ENCODE results near the gene CFAP99.

Gene CFAP99

DNA sequence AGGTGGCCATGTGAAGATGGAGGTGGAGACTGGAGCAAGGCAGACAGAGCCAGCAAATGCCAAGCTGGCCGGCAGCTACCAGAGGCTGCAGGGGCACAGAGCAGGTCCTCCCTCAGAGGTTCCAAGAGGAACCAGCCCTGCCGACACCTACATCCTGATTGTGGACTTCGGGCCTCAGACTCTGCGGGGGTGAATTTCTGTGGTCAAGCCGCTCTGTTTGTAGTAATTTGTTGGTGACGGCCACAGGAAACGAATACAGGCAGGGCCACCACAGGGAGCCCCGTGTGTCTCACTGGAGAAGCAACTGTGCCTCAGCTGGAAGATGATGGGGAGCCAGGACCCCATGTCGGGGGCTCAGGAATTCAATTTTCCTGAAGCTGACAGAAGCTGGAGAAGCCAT lies 28.6 kb upstream of the CFAP99 start:
- CTCF ChIA-PET, result no interaction called here
- H3K27ac ChIP-seq, result no peak overlapping the region
- DNase-seq (ENCODE audit: low spot score), result no peak
- TF ChIP-seq, protein P1, sequence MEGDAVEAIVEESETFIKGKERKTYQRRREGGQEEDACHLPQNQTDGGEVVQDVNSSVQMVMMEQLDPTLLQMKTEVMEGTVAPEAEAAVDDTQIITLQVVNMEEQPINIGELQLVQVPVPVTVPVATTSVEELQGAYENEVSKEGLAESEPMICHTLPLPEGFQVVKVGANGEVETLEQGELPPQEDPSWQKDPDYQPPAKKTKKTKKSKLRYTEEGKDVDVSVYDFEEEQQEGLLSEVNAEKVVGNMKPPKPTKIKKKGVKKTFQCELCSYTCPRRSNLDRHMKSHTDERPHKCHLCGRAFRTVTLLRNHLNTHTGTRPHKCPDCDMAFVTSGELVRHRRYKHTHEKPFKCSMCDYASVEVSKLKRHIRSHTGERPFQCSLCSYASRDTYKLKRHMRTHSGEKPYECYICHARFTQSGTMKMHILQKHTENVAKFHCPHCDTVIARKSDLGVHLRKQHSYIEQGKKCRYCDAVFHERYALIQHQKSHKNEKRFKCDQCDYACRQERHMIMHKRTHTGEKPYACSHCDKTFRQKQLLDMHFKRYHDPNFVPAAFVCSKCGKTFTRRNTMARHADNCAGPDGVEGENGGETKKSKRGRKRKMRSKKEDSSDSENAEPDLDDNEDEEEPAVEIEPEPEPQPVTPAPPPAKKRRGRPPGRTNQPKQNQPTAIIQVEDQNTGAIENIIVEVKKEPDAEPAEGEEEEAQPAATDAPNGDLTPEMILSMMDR (conservative IDR thresholded peaks at IDR 0.05; ENCODE audit: low read depth), result no peak
- POLR2A ChIA-PET (ENCODE audit: low non-redundant PET), result no interaction called here

DNA sequence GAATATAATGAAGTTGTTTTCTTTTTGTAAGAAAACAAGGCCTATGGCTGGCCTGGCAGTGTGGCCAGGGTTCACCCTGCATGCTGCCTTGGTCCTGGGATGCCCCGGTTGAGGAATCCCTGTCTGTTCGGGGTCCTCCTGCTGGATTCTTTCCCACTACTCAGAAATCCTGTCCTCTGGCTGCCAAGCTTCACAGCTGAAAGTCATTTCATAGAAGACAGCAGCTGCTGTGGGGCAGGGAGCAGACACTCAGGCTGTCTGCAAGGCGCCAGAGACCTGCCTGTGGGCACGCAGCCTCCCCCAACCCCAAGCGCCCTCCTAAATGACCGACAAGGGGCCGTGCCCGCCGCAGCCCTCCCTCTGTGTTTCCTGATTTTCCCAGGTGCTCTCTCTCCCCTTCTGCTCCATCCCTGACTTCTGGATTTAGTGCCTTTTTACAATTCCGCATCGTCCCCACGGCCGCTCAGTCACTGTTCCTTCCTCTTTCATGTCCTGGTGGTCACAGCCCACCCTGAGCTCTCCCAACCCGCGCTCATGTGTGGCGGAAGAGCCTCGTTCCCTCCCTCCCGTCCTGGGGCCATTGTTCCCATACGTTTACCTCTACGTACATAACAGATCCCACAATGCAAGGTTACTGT lies 27.9 kb upstream of the CFAP99 start:
- ChIA-PET POLR2A (ENCODE audit: low non-redundant PET) (no interaction called here), CTCF (interaction anchor here (0.7 kb wide), 1 partner anchor 21 kb away, joined by 4 read pairs; no protein-coding TSS in a partner anchor)
- H3K27ac ChIP-seq, result no peak overlapping the region
- no peak for DNase-seq (ENCODE audit: low spot score)
- TF ChIP-seq, protein P1 (conservative IDR thresholded peaks at IDR 0.05; ENCODE audit: low read depth), result no peak

DNA sequence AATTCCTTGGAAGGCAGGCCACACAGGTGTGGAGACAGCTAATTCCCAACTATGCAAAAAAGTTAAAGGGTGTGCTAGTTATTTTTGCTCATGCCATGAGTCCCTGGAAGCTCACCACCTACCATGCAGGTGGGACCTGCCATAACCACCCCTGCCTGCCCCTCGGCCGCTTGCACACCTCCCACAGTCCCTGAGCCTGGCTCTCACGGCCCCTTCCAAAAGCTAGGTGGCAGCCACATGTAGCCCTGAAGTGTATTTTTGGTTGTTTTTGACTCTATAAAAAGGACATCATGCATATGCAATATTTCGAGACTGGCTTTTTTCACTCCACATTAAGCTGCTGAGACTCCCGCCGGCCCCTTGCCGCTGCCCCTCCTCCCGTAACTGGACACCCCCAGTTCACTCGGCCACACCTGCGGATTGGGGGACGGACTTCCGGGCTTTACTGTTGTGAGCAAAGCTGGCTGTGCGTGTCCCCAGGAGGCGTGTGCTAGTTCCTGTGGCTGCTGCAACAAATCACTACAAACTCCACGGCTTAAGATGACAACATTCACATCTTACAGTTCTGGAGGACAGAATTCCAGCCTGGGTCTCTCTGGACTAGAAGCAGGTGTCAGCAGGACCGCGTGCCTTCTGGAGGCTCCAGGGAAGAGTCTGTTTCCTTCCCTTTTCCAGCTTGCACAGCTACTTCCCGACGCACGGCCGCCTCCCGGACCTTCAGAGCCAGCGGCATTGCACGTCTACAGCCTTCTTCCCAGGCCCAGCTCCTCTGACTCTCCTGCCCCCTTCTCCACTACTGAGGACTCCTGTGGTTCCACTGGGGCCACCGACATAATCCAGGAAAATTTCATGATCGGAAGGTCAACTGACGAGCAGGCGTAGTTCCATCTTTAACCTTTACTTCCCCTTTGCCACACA lies 25.1 kb upstream of the CFAP99 start:
- CTCF ChIA-PET, result no interaction called here
- TF ChIP-seq, protein P1 (conservative IDR thresholded peaks at IDR 0.05; ENCODE audit: low read depth), result no peak
- POLR2A ChIA-PET (ENCODE audit: low non-redundant PET), result no interaction called here
- DNase-seq (ENCODE audit: low spot score), result no peak
- H3K27ac ChIP-seq, result no peak overlapping the region; the same call in 1 of the 2 replicates

DNA sequence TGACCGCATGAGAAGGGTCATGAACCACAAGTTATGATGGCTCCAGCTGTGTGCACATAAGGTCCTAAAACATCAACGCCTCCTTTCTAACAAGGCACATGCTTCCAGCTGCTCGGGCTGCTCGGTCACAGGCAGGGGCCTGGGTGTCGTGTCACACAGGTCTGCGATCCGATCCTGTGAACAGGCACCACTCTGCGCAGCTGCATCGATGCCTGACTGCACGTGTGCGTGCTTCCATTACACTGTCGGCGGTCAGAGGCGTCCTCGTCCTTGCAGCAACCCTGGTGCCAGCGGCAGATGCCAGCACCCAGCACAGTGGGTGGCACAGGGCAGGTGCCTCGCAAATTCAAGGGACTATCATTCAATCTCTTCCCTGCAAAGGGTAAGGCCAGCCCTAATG lies 24.2 kb upstream of the CFAP99 start:
- H3K27ac ChIP-seq, result no peak overlapping the region

DNA sequence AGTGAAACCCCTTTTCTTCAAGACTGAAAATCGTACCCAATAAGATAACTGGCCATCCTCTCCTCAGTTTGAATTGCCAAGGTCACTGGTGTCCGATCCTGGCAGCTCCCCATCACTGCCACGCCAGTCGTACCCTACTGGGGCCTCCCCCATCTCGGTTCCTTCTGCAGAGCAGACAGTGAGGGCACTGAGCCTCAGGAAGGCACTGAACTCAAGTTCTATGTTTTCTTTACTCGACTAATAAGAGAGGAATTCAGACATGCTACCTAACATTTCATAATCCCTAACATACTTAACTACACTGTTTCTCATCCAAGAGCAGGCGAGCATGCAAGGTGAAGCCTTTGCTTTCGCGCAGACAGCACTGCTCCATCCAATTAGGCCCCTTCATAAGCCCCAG lies 23.7 kb upstream of the CFAP99 start:
- CTCF ChIA-PET, result no interaction called here
- TF ChIP-seq, protein P1 (conservative IDR thresholded peaks at IDR 0.05; ENCODE audit: low read depth), result no peak
- H3K27ac ChIP-seq, result no peak overlapping the region
- POLR2A ChIA-PET (ENCODE audit: low non-redundant PET), result no interaction called here
- DNase-seq (ENCODE audit: low spot score), result no peak

More for the DNA sequence above, 24.2 kb upstream of the CFAP99 start:
- DNase-seq (ENCODE audit: low spot score), result no peak
- POLR2A ChIA-PET (ENCODE audit: low non-redundant PET), result no interaction called here
- CTCF ChIA-PET, result no interaction called here
- TF ChIP-seq, protein P1 (conservative IDR thresholded peaks at IDR 0.05; ENCODE audit: low read depth), result no peak

DNA sequence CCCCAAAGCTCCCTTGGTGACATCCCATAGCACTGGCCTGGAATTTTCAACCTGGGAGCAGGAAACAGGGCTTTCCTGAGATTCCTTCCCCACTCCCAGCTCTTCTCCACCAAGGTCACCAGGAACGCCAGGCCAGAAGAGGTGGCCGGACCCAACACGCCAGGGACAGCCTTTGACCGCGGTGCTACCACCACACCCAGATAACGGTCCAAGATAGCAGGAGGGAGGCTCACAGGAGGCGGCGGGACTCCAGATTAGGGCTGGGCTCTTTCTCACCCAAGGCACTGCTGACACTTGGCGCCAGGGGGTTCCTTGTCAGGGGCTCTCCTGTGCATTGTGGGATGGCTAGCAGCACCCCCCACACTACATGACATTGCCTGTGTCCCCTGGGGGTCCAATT lies 23.2 kb upstream of the CFAP99 start:
- no peak for DNase-seq (ENCODE audit: low spot score)
- TF ChIP-seq, protein P1 (conservative IDR thresholded peaks at IDR 0.05; ENCODE audit: low read depth), result no peak
- ChIA-PET POLR2A (ENCODE audit: low non-redundant PET) (no interaction called here), CTCF (no interaction called here)
- H3K27ac ChIP-seq, result no peak overlapping the region

Data from RWPE1 (cell line).